ENCODE results near the gene APP.

- TF ChIP-seq, protein P1, sequence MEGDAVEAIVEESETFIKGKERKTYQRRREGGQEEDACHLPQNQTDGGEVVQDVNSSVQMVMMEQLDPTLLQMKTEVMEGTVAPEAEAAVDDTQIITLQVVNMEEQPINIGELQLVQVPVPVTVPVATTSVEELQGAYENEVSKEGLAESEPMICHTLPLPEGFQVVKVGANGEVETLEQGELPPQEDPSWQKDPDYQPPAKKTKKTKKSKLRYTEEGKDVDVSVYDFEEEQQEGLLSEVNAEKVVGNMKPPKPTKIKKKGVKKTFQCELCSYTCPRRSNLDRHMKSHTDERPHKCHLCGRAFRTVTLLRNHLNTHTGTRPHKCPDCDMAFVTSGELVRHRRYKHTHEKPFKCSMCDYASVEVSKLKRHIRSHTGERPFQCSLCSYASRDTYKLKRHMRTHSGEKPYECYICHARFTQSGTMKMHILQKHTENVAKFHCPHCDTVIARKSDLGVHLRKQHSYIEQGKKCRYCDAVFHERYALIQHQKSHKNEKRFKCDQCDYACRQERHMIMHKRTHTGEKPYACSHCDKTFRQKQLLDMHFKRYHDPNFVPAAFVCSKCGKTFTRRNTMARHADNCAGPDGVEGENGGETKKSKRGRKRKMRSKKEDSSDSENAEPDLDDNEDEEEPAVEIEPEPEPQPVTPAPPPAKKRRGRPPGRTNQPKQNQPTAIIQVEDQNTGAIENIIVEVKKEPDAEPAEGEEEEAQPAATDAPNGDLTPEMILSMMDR (conservative IDR thresholded peaks at IDR 0.05; ENCODE audit: low read length) = no peak
- TF ChIP-seq EZH2phosphoT487 (IDR thresholded peaks at IDR 0.05; ENCODE audit: borderline replicate concordance, low read depth, low read length) = no peak
These were observed 7.3 kb upstream of the APP start for GRCh38 chr21:26177746-26178426.
